Sigmoid colon (tissue), 7 donors: Measurements from ENCODE around the gene RRP1B. TPM values are rescaled to one million over a fixed set of nuclear protein-coding genes. Genes with fewer than 3 reads are reported as not detected.

ENCODE experiments used
- DNase-seq: peaks from one replicate; pipeline ENCODE4 v3.0.0-alpha.2; 2019
- H3K27ac ChIP-seq, 4 donors: fragments of 200-600 bp; sonication (generic); one replicate each; pipeline ENCODE4 v1.5.1; 2016 to 2019; ENCODE audit warnings: mild to moderate bottlenecking in 1 of 4
- H3K27me3 ChIP-seq, 3 donors: fragments of 200-600 bp; sonication (generic); one replicate each; pipeline ENCODE4 v1.5.1; 2019; ENCODE audit warnings: mild to moderate bottlenecking in 1 of 3
- H3K36me3 ChIP-seq, 4 donors: fragments of 200-600 bp; sonication (generic); one replicate each; pipeline ENCODE4 v1.5.1; 2016 to 2019
- H3K4me1 ChIP-seq, 4 donors: fragments of 200-600 bp; sonication (generic); one replicate each; pipeline ENCODE4 v1.5.1; 2017 to 2019
- H3K4me3 ChIP-seq, 4 donors: fragments of 200-600 bp; sonication (generic); one replicate each; pipeline ENCODE4 v1.5.1; 2017 to 2019; ENCODE audit warnings: mild to moderate bottlenecking in 2 of 4, moderate library complexity in 1 of 4
- H3K9me3 ChIP-seq, 4 donors: fragments of 200-600 bp in 3 of 4; sonication (generic) in 3 of 4; one replicate each; pipeline versions ENCODE4 v1.5.1 to v1.6.1; 2013 to 2019
- CTCF ChIP-seq, 4 experiments: fragments of 450-650 bp in 3 of 4; fragments of 200-600 bp in 1 of 4; IDR thresholded peaks; one replicate each; pipeline ENCODE4 v1.5.1; 2016 to 2019; ENCODE audit warnings: antibody characterized with exemption in 4 of 4, mild to moderate bottlenecking in 3 of 4, moderate library complexity in 2 of 4
- EP300 ChIP-seq, 4 donors: sonication (generic); formaldehyde crosslinking; IDR thresholded peaks; one replicate each; pipeline ENCODE4 v1.6.1; 2017; ENCODE audit warnings: antibody characterized with exemption in 4 of 4
- POLR2A ChIP-seq, 2 donors: fragments of 450-650 bp; IDR thresholded peaks; one replicate each; pipeline ENCODE4 v1.6.1; 2016; ENCODE audit warnings: antibody characterized with exemption in 2 of 2, mild to moderate bottlenecking in 2 of 2, moderate library complexity in 2 of 2
- POLR2AphosphoS5 ChIP-seq, 4 donors: sonication (generic); formaldehyde crosslinking; IDR thresholded peaks; one replicate each; pipeline ENCODE4 v1.6.1; 2017; ENCODE audit warnings: antibody characterized with exemption in 4 of 4
- whole genome bisulfite sequencing, 2 donors: extraction: QIAGEN DNeasy Blood & Tissue Kit; methylation state at CpG; one replicate each; pipeline ENCODE4 v1.1.7; 2013; 5-methylcytosine and 5-hydroxymethylcytosine counted together
- intact Hi-C: fragments of 100-400 bp; cut with DNase I; formaldehyde crosslinking; loops from one replicate; pipeline ENCODE4 v1.15.1; 2023
- polyA plus RNA-seq, 3 donors: library from polyadenylated mRNA; stranded (reverse); fragments of 200-250 nt; gene quantifications; one replicate each; pipeline ENCODE4 v1.2.3, GENCODE V29; 2013
- total RNA-seq, 4 donors: library from RNA; depleted of rRNA; stranded (reverse); fragments of >200 nt; gene quantifications; one replicate each; pipeline ENCODE4 v1.1.0, GENCODE V29; 2016
- donor health status: healthy with polysubstance abuse.
- donor health status: Bipolar disorder and iron deficiency.
- donor health status: healthy.

The RRP1B gene
- total and polyA plus RNA-seq, 7 donors: 3.5 to 20.5 (median 15.2) TPM

- H3K36me3 ChIP-seq: peaks cover 0 to 20% (median 0%) of the 10 kb centered on the region in 4 donors
- no peaks in the 10 kb centered on the region for H3K27me3 ChIP-seq
- H3K27ac ChIP-seq: peak overlapping the region in 2 of 4 donors; percentile 7 to 34
- intact Hi-C loops: no loop called here
- H3K4me3 ChIP-seq: no peak overlapping the region
- 31 to 58% methylated on average over 25 of the region's 25 CpGs for WGBS, 2 donors
- TF ChIP-seq POLR2A (IDR thresholded peaks at IDR 0.05): no peak
- TF ChIP-seq POLR2AphosphoS5 (IDR thresholded peaks at IDR 0.05): no peak
- no peak for TF ChIP-seq CTCF (IDR thresholded peaks at IDR 0.05)
- TF ChIP-seq EP300 (IDR thresholded peaks at IDR 0.05): no peak
- H3K9me3 ChIP-seq: no peaks in the 10 kb centered on the region
- no peak for DNase-seq
- peaks cover 0 to 26% (median 16%) of the 10 kb centered on the region in 4 donors for H3K4me1 ChIP-seq
These were observed 75.0 kb downstream of the RRP1B start for GRCh38 chr21:43734131-43734927.

- Histone ChIP-seq H3K4me3 (no peak overlapping the region), H3K27ac (peak overlapping the region in 2 of 4 donors; percentile 7 to 34), H3K9me3 (no peaks in the 10 kb centered on the region), H3K36me3 (peaks cover 0 to 20% (median 0%) of the 10 kb centered on the region in 4 donors), H3K27me3 (no peaks in the 10 kb centered on the region), H3K4me1 (peaks cover 0 to 20% (median 11%) of the 10 kb centered on the region in 4 donors)
- peak; percentile 62 for DNase-seq
- intact Hi-C loops: no loop called here
- TF ChIP-seq POLR2A (IDR thresholded peaks at IDR 0.05) (no peak), EP300 (IDR thresholded peaks at IDR 0.05) (no peak), CTCF (IDR thresholded peaks at IDR 0.05) (no peak), POLR2AphosphoS5 (IDR thresholded peaks at IDR 0.05) (no peak)
- WGBS, 2 donors: 76 to 79% methylated on average over 9 of the region's 9 CpGs
These were observed 75.5 kb downstream of the RRP1B start for GRCh38 chr21:43734928-43735229.

- Histone ChIP-seq H3K4me3 (no peak overlapping the region), H3K27ac (peak overlapping the region in 1 of 4 donors; percentile 7), H3K9me3 (no peaks in the 10 kb centered on the region), H3K27me3 (no peaks in the 10 kb centered on the region), H3K36me3 (peaks cover 0 to 20% (median 0%) of the 10 kb centered on the region in 4 donors), H3K4me1 (peaks cover 0 to 19% (median 11%) of the 10 kb centered on the region in 4 donors)
- intact Hi-C loops: no loop called here
- TF ChIP-seq POLR2AphosphoS5 (IDR thresholded peaks at IDR 0.05) (no peak), POLR2A (IDR thresholded peaks at IDR 0.05) (no peak), EP300 (IDR thresholded peaks at IDR 0.05) (no peak), CTCF (IDR thresholded peaks at IDR 0.05) (no peak)
- DNase-seq: peak; percentile 54
- 91 to 94% methylated on average over 22 of the region's 22 CpGs for WGBS, 2 donors
These were observed 76.1 kb downstream of the RRP1B start for GRCh38 chr21:43735236-43736091.

- TF ChIP-seq POLR2AphosphoS5 (IDR thresholded peaks at IDR 0.05) (no peak), CTCF (IDR thresholded peaks at IDR 0.05) (no peak), EP300 (IDR thresholded peaks at IDR 0.05) (no peak), POLR2A (IDR thresholded peaks at IDR 0.05) (no peak)
- H3K9me3 ChIP-seq: no peaks in the 10 kb centered on the region
- no peaks in the 10 kb centered on the region for H3K27me3 ChIP-seq
- DNase-seq: peak; percentile 60
- intact Hi-C loops: no loop called here
- no peak overlapping the region for H3K27ac ChIP-seq
- 93 to 94% methylated on average over 25 of the region's 25 CpGs for WGBS, 2 donors
- H3K4me3 ChIP-seq: no peak overlapping the region
- peaks cover 0 to 20% (median 0%) of the 10 kb centered on the region in 4 donors for H3K36me3 ChIP-seq
- H3K4me1 ChIP-seq: peaks cover 0 to 20% (median 11%) of the 10 kb centered on the region in 4 donors
These were observed 77.0 kb downstream of the RRP1B start for GRCh38 chr21:43736224-43736883.
